A673 (cell line): ENCODE results near the gene PHACTR3. TPM values are rescaled to one million over a fixed set of nuclear protein-coding genes. Genes with fewer than 3 reads are reported as not detected.

Source experiments
- BruUV-seq: library from RNA; stranded (reverse); fragments of 400-500 nt; replicated peaks from 2 replicates; lab custom pipeline; 2021; lab: Mats Ljungman, UMichigan
- CTCF ChIA-PET: fragments of 300-600 bp; sonication (Branson Sonifier 250); formaldehyde crosslinking; loops from one replicate; lab custom pipeline; 2022; ENCODE audit warnings: antibody characterized with exemption; lab: Charles Lee
- POLR2A ChIA-PET: fragments of 300-600 bp; sonication (Branson Sonifier 250); formaldehyde crosslinking; loops from one replicate; lab custom pipeline; 2022; ENCODE audit warnings: antibody characterized with exemption; ENCODE audit not compliant: low non-redundant PET; lab: Charles Lee
- DNase-seq: peaks from one replicate; pipeline ENCODE4 v3.0.0-alpha.2; 2015; ENCODE audit warnings: low spot score
- H3K27ac ChIP-seq: fragments of 200-600 bp; sonication (generic); 2 replicates; pipeline ENCODE4 v1.5.1; 2016; ENCODE audit warnings: mixed run types, low read depth, mild to moderate bottlenecking, mixed read lengths, antibody characterized with exemption, low read length; ENCODE audit not compliant: poor library complexity, severe bottlenecking
- H3K27me3 ChIP-seq: fragments of 200-600 bp; sonication (generic); replicated peaks from 2 replicates; pipeline ENCODE4 v1.6.1; 2017; ENCODE audit warnings: mixed run types, low read depth, mild to moderate bottlenecking, mixed read lengths, antibody characterized with exemption, low read length; ENCODE audit not compliant: insufficient read depth, poor library complexity
- H3K36me3 ChIP-seq: fragments of 200-600 bp; sonication (generic); 2 replicates; pipeline ENCODE4 v1.6.1; 2016; ENCODE audit warnings: mixed run types, mild to moderate bottlenecking, mixed read lengths, antibody characterized with exemption, low read length; ENCODE audit not compliant: insufficient read depth, poor library complexity, severe bottlenecking
- H3K4me1 ChIP-seq: fragments of 200-600 bp; sonication (generic); 2 replicates; pipeline ENCODE4 v1.6.1; 2017; ENCODE audit warnings: mixed run types, mild to moderate bottlenecking, mixed read lengths, antibody characterized with exemption, low read length; ENCODE audit not compliant: insufficient read depth, poor library complexity, severe bottlenecking
- H3K4me3 ChIP-seq: fragments of 200-600 bp; sonication (generic); 2 replicates; pipeline ENCODE4 v1.5.1; 2016; ENCODE audit warnings: low read depth, mixed run types, mild to moderate bottlenecking, mixed read lengths, low read length; ENCODE audit not compliant: poor library complexity, severe bottlenecking
- H3K9me3 ChIP-seq: fragments of 200-600 bp; sonication (generic); 2 replicates; pipeline ENCODE4 v1.6.1; 2016; ENCODE audit warnings: mixed run types, low read depth, mild to moderate bottlenecking, mixed read lengths, antibody characterized with exemption, low read length; ENCODE audit not compliant: poor library complexity, severe bottlenecking
- EZH2 ChIP-seq: fragments of 200-600 bp; sonication (generic); IDR thresholded peaks from 2 replicates; pipeline ENCODE4 v1.6.1; 2017; ENCODE audit warnings: borderline replicate concordance, low read depth, mild to moderate bottlenecking, mixed read lengths, antibody characterized with exemption, low read length; ENCODE audit not compliant: poor library complexity, severe bottlenecking
- intact Hi-C: fragments of 100-400 bp; cut with micrococcal nuclease; formaldehyde crosslinking; loops from one replicate; pipeline ENCODE4 v1.10.0; 2022; ENCODE audit not compliant: unreplicated experiment
- total RNA-seq: library from RNA; stranded (reverse); gene quantifications from 2 replicates; pipeline ENCODE4 v1.2.3, GENCODE V29; 2021
- TF ChIP-seq, protein P1 (sequence below): fragments of 300-800, 200-600 bp; sonication (generic); conservative IDR thresholded peaks from 2 replicates; pipeline ENCODE4 v1.5.1; 2017; ENCODE audit warnings: low read depth, mild to moderate bottlenecking, antibody characterized with exemption, low read length, moderate library complexity, mixed read lengths

PHACTR3 gene
- total RNA-seq, 1 experiment from 2014 or later: 0.17 TPM

DNA sequence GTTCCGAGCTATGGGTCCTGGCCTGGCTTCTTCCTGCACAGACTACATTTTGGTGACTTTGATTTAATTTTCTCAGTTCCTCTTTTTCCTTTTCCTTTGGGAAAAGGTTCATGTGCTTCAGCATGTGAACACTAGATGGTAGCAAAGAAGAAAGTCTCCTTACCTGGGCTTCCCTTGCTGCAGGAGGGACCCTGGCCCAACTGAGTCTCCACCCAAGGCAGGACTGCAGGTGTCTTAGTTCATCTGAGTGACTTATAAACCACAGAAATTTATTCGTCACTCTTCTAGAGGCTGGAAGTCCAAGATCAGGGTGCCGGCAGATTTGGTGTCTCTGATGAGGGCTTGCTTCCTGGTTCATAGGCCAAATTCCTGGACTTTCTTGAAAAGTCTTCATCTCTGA is 165.9 kb downstream of the PHACTR3 start:
- H3K27ac ChIP-seq: no peak overlapping the region
- no peaks in the 10 kb centered on the region for H3K36me3 ChIP-seq
- H3K9me3 ChIP-seq: no peaks in the 10 kb centered on the region
- TF ChIP-seq, protein P1, sequence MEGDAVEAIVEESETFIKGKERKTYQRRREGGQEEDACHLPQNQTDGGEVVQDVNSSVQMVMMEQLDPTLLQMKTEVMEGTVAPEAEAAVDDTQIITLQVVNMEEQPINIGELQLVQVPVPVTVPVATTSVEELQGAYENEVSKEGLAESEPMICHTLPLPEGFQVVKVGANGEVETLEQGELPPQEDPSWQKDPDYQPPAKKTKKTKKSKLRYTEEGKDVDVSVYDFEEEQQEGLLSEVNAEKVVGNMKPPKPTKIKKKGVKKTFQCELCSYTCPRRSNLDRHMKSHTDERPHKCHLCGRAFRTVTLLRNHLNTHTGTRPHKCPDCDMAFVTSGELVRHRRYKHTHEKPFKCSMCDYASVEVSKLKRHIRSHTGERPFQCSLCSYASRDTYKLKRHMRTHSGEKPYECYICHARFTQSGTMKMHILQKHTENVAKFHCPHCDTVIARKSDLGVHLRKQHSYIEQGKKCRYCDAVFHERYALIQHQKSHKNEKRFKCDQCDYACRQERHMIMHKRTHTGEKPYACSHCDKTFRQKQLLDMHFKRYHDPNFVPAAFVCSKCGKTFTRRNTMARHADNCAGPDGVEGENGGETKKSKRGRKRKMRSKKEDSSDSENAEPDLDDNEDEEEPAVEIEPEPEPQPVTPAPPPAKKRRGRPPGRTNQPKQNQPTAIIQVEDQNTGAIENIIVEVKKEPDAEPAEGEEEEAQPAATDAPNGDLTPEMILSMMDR: peak; percentile 29; the same call in 1 of the 2 replicates
- no peak for TF ChIP-seq EZH2
- H3K4me3 ChIP-seq: no peak overlapping the region
- ChIA-PET POLR2A (no interaction called here), CTCF (no interaction called here)
- no TSS peak for BruUV-seq
- no peak for DNase-seq
- H3K4me1 ChIP-seq: no peaks in the 10 kb centered on the region
- intact Hi-C loops: no loop called here
- peaks cover 4% of the 10 kb centered on the region for H3K27me3 ChIP-seq

DNA sequence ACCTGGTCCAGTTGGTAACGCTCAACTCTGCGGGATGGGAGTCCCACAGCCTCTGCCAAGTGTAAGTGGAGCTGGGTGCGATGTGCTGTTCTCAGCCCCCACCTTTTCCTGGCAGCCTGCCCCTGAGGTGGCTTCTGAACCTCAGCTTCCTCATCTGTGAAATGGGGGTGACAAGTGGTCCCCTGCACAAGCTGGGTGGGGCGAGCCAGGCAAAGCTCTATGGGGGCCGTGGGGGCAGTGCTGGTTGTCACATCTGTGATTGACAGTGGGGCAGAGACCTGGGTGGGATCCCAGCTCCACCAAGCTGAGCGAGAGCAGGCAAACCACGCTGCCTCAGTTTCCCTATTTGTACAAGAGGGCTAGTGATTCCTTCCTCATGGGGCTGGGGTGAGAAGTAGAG is 166.5 kb downstream of the PHACTR3 start:
- intact Hi-C loops: no loop called here
- Histone ChIP-seq H3K36me3 (no peaks in the 10 kb centered on the region), H3K4me3 (no peak overlapping the region), H3K27ac (no peak overlapping the region), H3K4me1 (no peaks in the 10 kb centered on the region), H3K9me3 (no peaks in the 10 kb centered on the region), H3K27me3 (peaks cover 4% of the 10 kb centered on the region)
- BruUV-seq: no TSS peak
- POLR2A ChIA-PET: no interaction called here
- no peak for TF ChIP-seq EZH2
- TF ChIP-seq, protein P1: no peak
- no peak for DNase-seq
- CTCF ChIA-PET: no interaction called here

DNA sequence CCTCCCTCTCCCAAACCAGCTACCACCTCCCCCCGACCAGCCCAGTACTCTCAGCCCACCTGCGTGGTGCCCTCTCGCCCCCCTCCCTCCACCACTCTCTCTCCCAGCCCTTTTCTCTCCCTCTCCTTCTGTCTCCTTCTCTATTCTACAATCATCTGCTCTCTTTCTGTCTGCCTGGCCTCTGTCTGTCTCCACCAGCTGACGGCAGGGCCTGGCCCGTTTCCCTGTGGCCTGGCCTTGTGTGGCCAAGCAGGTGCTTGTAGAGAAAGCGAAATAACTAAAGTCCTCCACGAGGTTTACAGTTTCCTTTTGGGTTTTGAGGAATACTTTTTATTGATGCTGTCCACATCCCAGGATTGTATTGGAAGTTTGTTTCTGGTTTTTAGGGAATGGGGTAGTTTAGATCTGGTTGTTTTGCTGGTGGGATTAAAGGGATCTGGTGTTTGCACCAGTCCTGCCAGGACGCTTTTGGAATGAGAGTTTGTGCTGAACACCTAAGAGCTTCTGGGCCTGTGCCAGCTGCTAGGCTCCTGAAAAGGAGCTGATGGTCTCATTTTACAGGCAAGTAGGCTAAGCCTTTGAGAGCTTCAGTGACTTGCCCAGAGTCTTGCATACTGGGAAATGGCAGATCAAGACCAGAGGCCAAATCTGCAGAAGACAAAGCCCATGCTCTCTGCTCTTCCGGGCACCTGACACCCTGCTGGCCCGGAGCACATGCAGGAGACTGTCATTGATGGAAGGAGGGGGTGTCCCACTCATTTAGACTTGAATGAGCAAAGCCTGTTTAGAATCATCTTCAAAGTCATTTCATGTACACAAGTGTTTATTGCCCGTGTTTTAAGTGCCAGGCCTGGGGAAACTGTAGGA is 167.4 kb downstream of the PHACTR3 start:
- Histone ChIP-seq H3K4me3 (no peak overlapping the region), H3K36me3 (no peaks in the 10 kb centered on the region), H3K27ac (no peak overlapping the region), H3K9me3 (no peaks in the 10 kb centered on the region), H3K4me1 (no peaks in the 10 kb centered on the region), H3K27me3 (peaks cover 4% of the 10 kb centered on the region)
- ChIA-PET POLR2A (no interaction called here), CTCF (no interaction called here)
- no peak for DNase-seq
- intact Hi-C loops: no loop called here
- no TSS peak for BruUV-seq
- TF ChIP-seq, protein P1: no peak
- no peak for TF ChIP-seq EZH2
